HG02642 (cell line): ENCODE data around the gene TAF1C.
"Not testable (repeated sequence)": the region's sequence is repeated elsewhere in the genome, so short reads cannot be mapped to it uniquely, and the experiment has no call there.

Experiments
- ATAC-seq: cut with Tn5 transposase; IDR thresholded peaks from one replicate; pipeline ENCODE4 v1.9.1; 2021; ENCODE audit warnings: mild to moderate bottlenecking; ENCODE audit not compliant: unreplicated experiment, poor library complexity

TAF1C gene

GRCh38 chr16:84214451-84215066, 27.7 kb upstream of the TAF1C start:
- no peak for ATAC-seq

- ATAC-seq = no peak
These were observed 25.8 kb upstream of the TAF1C start for GRCh38 chr16:84212631-84213030.

DNA sequence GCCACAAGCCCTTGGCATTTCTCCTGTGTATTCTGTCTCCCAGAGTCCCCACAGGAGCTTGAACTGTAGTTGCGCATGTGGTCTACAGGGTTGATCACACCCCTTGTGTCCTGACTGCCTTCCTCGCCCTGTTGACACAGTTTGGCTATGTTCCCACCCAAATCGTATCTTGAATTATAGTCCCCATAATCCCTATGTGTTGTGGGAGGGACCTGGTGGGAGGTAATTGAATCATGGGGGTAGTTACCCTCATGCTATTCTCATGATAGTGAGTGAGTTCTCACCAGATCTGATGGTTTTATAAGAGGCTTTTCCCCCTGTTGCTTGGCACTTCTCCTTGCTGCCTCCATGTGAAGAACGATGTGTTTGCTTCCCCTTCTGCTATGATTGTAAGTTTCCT, 25.3 kb upstream of the TAF1C start:
- no peak for ATAC-seq

DNA sequence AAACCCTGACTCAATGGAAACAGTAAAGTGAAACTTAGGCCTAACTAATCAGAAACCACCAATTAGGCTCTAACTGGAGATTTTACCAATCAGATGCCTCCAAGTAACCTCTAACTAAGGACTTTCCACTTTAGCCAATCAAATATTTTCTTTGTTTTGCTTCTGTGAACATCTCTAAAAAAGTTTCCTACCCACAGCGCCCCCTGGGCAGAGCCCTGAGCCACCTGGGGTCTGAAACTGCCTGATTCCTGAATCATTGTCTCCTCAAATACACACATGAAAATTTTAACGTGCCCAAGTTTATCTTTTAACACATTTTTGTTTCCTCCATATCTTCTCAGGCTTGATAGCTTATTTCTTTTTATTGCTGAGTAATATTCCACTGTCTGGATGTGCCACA, 23.1 kb upstream of the TAF1C start:
- no peak for ATAC-seq

GRCh38 chr16:84207879-84208278, 21.0 kb upstream of the TAF1C start:
- no peak for ATAC-seq

DNA sequence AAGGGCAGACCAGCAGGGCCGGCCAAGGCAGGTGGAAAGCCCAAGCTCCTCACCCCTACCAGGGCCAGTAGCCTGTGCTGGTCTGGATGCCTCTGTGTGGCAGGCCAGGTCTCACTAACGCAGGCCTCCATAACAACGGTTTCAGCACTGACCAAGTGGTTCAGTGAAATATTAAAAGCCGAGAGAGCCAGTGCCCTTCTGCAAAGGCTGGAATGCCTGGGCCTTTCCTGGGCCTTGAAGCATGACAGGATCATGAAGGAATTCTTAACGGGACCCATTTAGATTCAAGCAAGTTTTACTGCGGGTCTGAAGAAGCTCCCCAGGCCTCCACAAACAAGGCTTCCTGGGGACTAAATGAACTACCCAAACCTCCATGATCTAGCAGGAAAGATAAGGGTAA, 20.4 kb upstream of the TAF1C start:
- no peak for ATAC-seq

GRCh38 chr16:84205976-84206691, 19.3 kb upstream of the TAF1C start:
- ATAC-seq = no peak

DNA sequence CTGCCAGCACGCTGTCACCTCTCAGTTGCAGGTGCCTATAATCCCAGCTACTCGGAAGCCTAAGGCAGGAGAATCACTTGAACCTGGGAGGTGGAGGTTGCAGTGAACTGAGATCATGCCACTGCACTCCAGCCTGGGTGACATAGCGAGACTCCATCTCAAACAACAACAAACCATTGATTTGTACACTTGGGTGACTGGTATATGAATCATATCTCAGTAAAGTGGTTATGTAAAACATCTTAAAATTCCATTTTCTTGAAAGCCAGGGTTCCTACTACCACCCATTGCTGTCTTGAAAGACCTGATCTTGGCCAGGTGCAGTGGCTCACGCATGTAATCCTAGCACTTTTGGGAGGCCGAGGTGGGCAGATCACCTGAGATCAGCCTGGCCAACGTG, 18.3 kb upstream of the TAF1C start:
- ATAC-seq = not testable (repeated sequence)

- not testable (repeated sequence) for ATAC-seq
These were observed 17.7 kb upstream of the TAF1C start for GRCh38 chr16:84204551-84204950.

DNA sequence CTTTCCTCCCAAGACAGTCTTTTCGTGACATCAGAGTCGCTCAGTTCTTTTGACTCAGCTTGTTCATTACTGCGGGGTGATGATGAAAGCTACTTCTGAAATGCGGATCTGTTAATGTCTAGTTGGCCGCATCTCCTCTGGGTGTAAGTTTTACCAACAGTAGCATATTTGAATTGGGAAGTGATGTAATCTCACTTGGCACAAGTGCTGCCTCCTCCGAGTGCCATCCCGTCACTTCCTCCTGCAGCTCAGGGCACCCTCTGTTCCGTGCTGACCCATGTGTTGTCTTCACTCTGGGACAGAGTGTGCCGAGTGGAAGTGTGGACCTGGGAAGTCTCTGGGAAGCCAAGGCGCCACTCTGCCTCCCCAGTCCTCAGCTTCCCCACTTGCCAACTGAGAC, 13.0 kb upstream of the TAF1C start:
- no peak for ATAC-seq

DNA sequence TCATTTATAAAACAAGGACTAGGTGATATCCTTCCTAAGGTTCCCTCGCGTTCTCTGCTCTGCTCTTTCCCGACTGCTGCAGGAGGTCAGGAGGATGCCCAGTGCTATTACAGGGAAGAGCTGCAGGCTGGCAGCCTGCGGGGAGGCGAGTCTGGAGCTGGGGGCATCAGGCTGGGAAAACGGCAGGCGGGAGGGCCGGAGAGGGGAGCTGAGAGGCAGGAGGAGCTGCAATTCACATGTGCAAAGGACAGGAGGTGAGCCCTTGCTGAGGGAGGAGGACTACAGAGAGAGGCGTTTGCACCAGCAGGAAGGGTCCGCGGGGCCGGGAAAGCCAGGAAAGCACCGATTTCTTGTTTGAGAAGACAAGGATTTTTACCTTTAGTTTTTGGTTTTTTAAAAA, 12.2 kb upstream of the TAF1C start:
- ATAC-seq = no peak

DNA sequence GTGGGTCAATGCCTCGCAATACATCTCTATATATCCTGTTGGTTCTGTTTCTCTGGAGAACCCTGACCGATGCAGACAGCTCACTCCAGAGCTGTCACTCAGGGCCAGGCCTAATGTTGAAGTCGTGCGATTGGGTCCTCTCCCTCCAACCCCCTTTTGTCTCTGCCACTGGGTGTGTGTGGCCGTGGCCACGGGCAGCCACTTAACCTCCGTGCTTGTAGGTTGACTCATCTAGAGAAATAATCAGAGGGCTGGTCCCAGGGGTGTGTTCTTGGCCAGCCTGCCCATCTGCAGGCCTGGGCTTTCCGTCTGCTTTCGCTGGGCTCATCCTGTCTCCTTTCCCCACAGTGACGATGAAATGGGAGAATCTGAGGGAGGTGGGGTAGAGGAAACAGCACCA, 11.5 kb upstream of the TAF1C start:
- ATAC-seq = no peak

DNA sequence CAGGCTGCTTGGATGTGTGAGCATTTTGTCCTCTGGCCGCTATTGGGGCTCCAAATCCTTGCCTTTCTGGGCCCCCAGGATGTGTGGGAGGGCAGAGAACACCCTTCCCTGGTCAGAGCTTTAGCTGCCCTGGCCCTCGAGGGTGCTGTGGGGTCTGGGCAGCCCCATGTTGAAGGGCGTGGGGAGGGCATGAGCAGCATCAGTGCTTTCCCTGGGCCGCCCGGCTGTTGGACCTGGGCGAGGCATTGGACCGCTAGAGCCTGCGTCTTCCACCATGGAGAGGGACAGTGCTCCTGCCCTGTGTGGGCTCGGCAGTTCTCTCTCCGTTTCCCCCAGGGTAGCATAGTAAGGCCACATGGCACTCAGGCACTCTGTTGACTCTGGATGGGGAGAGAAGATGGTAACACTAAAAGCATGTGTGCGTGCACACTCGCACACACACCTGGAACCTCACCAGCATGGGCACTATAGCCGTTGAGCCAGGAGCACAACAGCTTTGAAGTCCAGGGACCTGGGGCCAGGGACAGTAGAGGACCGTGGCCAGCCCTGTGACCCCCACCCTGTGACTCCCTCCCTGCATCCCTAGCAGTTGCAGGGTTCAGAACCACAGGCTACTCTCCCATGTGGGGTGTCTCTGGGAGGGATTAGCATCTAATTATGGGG, 10.7 kb upstream of the TAF1C start:
- no peak for ATAC-seq

DNA sequence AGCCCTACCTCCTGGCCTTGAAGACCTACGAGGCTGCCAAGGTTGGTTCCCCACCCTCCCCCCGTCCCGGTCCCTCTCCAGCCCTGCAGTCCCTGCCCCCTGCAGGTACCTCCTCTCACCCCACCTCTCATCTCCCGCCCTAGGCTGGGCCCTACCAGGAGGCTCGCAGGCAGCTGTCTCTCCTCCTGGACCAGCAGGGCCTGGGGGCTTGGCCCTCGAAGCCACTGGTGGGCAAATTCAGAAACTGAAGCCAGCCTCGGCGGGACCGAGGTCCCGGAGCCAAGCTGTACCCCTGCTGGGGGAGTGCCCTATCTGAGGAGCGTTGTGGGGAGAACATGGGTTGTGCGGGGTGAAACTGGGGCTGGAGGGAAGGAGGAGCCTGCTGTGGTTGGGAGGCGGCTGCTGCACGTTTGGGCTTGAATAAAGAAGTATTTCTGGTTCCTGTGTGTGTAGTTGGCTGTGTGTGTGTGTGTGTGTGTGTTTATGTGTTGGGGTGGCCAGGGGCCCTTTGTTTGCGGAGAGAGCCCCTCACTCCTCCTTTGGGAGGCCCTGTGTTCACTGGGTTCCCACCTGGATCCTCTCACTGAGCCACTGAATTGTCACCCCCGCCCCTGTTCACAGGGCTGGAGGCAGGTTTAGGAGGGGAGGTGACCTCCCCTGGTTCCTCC, 10.0 kb upstream of the TAF1C start:
- no peak for ATAC-seq

GRCh38 chr16:84196101-84196500, 9.2 kb upstream of the TAF1C start:
- no peak for ATAC-seq

DNA sequence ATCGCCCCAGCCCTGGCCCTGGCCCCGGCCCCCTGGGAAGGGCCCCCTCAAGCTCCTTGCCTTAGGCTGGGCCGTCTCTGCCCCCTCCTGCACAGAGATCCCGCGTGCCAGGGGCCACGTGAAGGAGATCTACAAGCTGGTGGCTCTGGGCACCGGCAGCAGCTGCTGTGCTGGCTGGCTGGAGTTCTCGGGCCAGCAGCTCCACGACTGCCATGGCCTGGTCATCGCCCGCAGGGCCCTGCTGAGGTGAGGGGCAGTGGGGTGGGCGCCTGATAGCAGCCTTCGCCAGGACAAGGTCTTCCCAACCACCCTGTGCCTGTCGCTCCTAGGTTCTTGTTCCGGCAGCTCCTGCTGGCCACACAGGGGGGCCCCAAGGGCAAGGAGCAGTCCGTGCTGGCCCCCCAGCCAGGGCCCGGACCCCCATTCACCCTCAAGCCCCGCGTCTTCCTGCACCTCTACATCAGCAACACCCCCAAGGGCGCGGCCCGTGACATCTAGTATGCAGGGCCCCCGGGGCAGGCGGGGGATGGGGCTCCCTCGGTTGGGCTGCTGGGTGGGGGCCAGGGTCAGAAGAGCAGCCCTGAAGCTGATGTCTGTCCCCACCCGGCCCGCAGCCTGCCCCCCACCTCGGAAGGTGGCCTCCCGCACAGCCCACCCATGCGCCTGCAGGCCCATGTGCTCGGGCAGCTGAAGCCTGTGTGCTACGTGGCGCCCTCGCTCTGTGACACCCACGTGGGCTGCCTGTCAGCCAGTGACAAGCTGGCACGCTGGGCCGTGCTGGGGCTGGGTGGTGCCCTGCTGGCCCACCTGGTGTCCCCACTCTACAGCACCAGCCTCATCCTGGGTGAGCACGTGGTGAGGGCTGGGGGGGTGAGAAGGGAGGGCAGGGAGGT, 8.6 kb upstream of the TAF1C start:
- no peak for ATAC-seq

DNA sequence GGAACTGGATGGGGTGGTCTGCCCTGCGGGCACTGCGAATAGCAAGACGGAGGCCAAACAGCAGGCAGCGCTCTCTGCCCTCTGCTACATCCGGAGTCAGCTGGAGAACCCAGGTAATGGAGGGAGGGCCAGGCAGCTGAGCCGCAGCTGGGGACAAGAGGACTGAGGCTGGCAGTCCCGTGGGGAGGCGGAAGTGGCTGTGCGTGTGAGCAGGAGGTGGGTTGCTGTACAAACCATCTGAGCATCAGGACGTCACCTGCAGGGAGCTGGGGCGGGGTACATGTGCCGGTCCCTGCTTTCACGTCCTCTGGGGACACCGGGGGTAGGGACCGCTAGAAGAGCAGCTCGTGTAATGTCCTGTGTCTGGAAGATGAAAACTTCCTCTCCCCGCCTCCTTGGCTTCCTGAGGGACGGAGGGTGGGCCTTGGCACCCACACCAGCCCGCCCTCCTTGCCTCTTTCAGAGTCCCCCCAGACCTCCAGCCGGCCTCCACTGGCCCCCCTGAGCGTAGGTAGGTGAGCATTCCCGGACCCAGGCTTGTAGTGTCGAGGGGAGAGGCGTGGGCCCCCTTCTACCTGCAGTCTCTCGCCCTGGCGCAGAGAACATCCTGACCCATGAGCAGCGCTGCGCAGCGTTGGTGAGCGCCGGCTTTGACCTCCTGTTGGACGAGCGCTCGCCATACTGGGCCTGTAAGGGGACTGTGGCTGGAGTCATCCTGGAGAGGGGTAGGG, 7.8 kb upstream of the TAF1C start:
- no peak for ATAC-seq

DNA sequence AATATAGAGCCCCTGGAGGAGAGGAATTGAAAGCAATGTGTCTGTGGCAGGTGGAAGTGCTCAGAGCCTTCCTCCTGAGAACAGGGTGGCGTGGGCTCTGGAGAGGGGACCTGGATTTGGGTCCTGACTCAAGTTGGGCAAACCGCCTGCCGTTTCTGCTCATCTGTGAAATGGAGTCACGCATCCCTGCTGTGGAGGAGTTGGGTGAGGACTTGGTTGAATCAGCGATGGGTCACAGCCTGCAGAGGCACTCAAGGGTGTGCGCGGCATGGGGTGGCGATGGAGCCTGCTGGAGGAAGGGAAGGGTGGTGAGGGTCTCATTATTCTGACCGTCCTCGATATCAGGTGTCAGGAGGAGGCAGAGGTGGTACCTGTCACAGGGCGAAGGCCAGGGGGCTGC, 7.2 kb upstream of the TAF1C start:
- no peak for ATAC-seq

- no peak for ATAC-seq
These were observed 6.6 kb upstream of the TAF1C start for GRCh38 chr16:84193480-84193879.

GRCh38 chr16:84191466-84191865, 4.6 kb upstream of the TAF1C start:
- no peak for ATAC-seq
